HG03558 (cell line): ENCODE data around the gene SIGLEC11.
"Not testable (repeated sequence)": the region's sequence is repeated elsewhere in the genome, so short reads cannot be mapped to it uniquely, and the experiment has no call there.

ENCODE experiments used
- ATAC-seq: cut with Tn5 transposase; IDR thresholded peaks from one replicate; pipeline ENCODE4 v1.9.1; 2021; ENCODE audit warnings: moderate number of reproducible peaks; ENCODE audit not compliant: unreplicated experiment; ENCODE audit errors: extremely low read depth

SIGLEC11 gene

GRCh38 chr19:49960980-49961379, at the start of gene SIGLEC11:
Gene SIGLEC11, minus strand, starts transcription at chr19:49961172. Its CDS starts 91 bp downstream, at chr19:49961081.
- not testable (repeated sequence) for ATAC-seq

GRCh38 chr19:50008532-50008931, 47.6 kb upstream of the SIGLEC11 start:
- no peak for ATAC-seq

DNA sequence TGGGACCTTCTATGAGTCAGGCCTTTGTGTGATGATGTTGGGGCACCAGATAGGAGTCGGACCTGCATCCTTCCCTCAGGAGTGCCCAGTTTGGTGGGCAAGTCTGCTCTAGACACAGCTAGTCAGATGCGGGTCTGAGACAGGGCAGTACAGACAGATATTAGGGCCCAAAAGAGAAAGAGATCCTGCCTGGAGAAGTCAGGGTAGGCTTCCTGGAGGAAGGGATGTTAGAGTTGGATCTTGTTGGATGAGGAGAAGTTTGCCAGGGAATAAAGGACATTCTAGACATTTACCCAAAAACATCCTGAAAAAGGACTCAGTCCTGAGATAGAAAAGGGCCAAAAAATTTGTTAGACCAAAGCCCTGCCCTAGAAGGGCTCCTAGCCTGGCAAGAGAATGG, 47.0 kb upstream of the SIGLEC11 start:
- no peak for ATAC-seq

DNA sequence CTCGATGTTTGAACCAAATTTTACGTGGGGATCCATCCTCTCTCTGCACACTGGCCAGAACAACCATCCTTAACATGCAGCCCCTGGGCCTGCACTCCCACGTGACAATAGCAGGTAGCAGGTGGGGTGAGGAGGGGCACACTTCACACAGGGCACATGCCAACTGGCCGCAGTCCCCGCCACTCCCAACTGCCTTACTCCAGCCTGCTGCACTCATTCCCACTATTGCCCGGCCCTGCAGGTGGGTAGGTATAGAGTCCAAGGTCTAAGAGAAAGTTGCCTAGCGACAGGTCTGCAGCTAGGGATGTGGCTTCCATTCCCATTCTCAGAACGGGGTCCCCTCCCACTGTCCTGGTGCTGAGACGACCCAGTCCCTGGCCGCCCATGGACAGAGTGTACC, 46.2 kb upstream of the SIGLEC11 start:
- no peak for ATAC-seq

- no peak for ATAC-seq
Observed at GRCh38 chr19:50005428-50005827, 44.5 kb upstream of the SIGLEC11 start.

DNA sequence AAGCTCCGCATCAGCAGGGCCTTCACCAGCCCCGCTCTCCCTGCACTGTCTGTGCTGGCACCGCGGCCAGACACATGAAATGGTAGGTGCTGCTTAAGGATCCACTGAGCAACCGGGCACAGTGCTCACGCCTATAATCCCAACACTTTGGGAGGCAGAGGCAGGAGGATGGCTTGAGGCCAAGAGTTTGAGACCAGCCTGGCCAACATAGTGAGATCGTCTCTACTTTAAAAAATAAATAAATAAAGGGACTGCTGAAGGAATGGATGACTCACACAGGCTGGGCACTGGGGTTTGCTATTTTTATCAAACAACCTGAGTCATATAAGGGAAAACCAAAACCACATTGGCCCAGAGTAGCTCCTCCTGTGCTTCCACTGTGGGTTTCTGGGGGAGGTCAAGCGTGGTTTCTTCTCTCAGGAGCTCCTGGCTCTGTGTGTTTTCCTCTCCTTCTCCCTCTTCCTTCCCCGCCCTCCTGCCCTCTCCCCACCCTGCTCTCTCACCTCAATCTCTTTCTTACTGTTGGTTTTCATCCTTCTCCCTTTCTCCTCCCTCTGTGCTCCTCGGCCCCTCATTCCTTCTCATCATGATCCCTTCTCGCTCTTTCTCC, 42.9 kb upstream of the SIGLEC11 start:
- ATAC-seq, result no peak

DNA sequence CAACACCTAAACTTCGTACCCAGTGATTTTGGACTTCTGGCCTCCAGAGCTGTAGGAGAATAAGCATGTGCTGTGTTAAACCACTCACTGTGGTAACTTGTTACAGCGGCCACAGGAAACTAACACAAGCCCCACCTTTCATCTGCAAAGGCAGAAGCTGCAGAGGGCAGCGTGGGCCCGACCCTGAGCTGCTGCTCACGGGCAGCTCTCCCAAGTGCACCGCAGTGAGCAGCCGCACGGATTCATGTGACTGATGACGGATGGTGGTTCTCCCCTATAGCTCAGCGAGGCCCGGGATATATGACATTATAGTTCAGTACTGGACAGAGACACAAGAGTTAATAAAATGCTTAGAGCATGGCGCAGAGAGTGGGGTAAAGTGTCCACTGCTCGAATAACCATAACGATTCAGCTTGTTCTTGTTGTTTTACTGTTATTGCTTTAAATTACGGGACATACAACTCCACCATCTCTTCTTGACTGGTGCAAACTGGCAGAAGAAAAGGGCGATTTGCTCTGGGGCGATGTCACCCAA, 42.3 kb upstream of the SIGLEC11 start:
- no peak for ATAC-seq

DNA sequence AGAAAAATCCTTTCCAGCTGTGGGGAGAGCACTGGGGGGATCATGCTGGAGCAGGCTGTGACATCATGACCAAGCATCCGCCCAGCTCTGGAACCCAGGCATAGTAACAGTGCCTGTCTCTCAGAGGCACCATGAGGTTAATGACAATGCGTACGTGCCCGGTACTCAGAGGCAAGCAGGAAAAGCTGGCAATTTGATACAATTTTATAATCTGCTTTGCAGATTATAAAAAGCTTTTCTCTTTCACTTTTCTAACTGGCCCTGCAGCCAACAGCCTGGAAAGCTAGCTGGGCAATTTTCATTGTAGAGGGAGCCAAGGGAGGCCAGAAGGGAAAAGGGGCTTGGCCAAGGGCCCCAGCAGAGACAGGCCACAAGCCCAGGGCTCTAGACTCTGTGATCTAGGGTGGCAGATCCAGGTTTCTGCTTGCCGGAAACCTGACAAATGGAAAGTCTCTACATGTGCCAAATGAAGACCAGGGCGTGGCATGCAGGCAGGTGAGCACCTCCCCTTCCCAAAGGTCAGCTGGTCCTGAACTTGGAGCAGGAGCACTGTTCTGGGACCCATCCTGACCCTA, 41.5 kb upstream of the SIGLEC11 start:
- no peak for ATAC-seq

DNA sequence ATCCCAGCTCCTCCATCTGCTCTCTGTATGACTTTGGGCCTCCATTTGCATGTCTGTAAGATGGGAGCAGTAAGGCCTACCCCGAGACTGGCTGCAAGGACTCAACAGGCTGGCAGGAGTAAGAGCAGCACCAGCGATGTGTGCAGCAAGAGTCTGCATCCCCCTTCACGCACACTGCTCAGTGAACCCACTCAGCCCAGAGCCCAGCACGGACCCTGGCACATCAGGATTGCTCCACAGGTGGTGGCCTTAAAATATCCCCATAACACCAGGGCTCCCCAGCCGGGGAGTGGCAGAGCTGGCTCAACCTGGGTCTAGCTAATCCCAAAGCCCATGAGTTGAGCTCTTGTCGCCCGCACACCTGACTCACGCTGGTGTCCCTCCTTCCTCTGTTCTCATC, 40.8 kb upstream of the SIGLEC11 start:
- no peak for ATAC-seq

DNA sequence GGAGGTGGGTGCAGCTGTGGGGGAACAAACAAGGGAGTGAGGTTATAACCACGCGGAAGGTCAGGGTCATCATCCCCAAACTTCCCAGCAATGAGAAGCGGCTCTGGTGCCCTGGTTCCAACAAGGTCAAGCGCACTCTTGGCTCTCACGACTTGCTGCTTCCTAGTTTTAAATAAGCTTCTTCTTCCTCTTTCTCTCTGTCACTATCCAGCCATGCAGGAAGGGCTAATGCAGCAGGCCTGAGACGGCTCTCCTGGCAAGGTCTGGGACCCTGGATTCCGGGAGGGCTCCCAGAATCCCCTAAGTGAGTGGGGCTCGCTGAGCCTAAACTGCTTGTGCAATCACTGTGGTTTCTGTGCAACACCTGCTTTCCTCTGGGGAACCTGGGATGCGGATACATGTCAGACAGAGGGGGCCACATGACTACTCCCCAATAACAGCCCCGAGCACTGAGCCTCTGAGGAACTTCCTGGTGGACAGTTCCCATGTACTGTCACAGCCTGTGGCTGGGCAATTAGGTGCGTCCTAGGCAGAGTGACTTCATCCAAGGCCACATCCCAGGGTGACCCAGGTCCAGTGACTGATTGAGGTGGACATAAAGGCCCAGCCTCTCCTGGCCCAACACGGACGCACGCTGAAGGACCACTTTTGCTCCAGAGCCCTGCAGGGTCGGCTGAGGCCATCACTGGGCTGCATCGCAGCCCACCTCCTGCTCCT, 40.0 kb upstream of the SIGLEC11 start:
- no peak for ATAC-seq

DNA sequence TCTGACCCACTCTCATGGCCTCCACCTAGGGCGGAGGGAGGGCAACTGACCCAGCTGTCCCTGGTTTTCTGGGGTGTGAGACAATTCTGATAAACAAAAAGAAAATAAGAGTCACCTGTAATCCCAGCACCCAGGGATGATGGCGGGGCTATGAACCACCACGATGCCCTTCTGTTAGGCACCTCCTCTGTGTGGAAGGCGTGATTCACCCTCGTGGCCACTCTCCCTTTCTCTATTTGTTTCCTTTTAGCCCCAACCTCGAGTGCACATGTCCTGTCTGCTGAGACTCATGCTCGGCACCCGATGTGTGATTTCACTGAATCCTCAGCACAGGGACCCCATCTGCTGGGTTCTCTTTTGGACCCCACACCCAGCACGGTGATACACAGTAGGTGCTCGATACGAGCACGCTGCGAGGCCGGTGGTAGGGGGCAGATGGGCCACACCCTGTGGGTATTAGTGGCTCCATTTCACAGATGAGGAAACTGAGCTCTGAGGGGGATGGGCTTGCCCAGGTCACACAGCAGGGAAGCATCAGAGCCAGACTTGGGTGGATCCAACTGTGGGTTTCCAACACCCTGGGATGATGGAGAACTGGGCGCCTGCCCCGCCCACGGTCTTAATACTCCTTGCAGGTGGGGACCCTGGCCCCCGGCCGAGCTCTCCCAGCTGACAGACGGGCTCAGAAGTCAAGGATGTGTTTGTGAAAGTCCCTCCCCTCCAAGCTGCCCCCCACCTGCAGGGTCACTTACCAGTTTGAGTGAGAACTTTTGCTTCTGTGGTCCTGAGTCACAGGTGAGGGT, 39.3 kb upstream of the SIGLEC11 start:
- ATAC-seq, result no peak

DNA sequence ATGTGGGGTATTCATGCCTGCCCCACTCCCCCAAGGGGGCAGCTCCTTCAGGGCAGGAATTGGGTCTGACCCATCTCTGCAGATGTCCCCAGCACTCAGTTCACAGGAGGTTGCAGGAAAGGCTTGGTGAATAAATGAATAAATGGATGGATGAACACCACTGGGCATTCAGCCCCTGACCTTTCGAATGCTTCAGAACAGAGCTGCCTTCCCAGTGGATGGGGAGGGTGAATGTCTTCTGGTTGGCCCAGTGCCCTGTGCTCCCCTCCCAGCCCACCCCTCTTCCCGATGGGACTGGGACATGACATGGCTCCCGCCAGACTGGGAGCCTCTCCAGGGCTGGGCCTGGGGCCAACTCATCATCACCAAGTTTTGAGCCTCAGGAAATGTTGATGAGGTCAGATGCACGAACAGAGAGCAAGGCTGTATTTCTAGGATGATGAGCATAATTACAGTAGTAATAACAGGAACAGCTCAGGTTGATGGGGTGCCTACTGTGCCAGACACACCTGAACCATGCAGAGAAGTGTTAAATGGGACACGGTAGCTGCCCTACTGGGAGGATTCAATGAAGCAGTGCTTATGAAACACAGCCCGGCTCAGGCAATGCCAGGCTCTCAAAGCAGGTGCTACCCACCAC, 38.5 kb upstream of the SIGLEC11 start:
- no peak for ATAC-seq

GRCh38 chr19:49997709-49998108, 36.7 kb upstream of the SIGLEC11 start:
- ATAC-seq, result no peak

- ATAC-seq, result no peak
Observed at GRCh38 chr19:49988433-49988832, 27.5 kb upstream of the SIGLEC11 start.

DNA sequence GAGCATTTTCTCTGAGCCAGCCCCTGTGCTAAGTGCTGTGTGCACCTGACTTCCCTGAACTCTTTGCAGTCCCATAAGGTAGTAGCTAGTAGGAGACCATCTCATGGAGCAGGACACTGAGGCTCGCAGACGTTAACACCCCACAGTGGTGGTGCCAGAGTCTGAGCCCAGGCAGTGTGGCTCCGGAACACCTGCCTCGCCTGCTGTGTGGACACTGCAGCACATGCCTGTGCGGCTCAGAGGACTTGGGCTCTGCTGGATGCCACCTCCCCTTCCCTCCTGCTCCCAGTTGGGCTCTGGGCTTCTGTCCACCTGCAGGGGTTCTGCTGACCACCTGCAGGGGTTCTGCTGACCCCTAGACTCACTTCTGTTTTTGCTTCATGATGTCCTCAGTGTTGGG, 27.0 kb upstream of the SIGLEC11 start:
- ATAC-seq, result no peak

GRCh38 chr19:49987159-49987698, 26.3 kb upstream of the SIGLEC11 start:
- ATAC-seq, result no peak

- ATAC-seq, result no peak
Observed at GRCh38 chr19:49986354-49986753, 25.4 kb upstream of the SIGLEC11 start.

DNA sequence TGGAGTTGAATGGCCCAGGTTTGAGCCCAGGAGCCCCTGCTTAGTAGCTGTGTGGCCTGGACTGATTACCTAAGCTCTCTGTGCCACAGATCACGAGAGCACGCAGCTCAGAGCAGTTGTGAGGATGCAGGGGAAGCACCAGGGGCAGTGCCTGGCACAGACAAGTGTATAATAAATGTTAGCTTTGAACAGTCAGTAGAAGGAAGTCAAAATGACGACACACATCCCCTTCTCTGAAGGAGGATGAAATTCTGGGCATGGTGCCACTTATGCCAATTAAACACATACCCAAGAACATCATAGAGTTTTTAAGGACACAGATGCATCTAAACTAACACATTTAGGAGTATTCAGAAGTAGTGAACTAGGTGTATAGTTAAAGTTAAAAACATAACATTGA, 24.9 kb upstream of the SIGLEC11 start:
- no peak for ATAC-seq

DNA sequence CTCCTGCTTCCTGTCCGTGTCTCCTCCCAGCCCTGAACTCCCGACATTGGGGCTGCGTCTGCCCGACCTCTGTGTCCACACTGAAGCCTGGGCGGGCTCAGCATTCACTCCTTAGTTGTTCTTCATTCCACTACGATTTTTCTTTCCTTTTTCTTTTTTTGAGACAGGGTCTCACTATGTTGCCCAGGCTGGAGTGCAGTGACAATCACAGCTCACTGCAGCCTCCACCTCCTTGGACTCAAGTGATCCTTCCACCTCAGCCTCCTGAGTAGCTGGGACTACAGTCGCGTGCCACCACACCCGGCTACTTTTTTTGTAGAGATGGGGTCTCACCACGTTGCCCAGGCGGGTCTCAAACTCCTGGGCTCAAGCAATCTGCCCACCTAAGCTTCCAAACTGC, 23.5 kb upstream of the SIGLEC11 start:
- no peak for ATAC-seq

DNA sequence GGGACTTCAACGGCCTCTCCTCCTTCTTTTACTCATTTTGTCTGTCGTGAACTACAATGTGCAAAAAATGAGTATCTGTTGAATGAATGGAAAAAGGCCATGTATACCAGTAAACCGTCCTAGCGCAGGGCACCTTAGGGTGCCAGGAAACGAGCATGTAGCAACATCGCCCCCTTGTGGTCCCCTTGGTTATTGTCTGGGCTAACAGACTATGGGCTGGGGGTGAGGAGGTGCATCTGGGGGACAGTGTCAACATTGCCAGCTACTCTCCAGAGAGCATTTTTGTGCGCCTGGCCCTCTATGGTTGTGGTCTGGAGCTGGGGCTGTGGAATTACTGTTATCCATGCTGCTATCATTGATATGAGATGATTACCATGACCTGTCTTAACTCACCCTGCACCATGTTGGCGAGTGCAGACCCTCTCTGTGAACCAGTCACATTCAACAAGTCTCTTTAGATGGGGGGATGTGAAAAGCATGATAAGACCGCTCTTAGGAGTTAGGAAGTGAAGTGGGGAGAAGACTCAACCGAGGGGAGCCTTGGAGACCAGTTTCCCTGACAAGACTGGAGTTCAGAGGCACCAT, 22.8 kb upstream of the SIGLEC11 start:
- ATAC-seq, result no peak
